NB4 (cell line): Measurements from ENCODE around the gene C5orf15.

ENCODE experiments used
- MYC ChIP-seq: IDR thresholded peaks from 2 replicates; pipeline ENCODE4 v1.6.1; 2011; ENCODE audit warnings: low read depth, low read length
- POLR2A ChIP-seq: IDR thresholded peaks from 2 replicates; pipeline ENCODE4 v1.6.1; 2011; ENCODE audit warnings: mild to moderate bottlenecking; ENCODE audit not compliant: insufficient read length; ENCODE audit errors: extremely low read depth
- TF ChIP-seq, protein P1 (sequence below): IDR thresholded peaks from one replicate; pipeline ENCODE4 v1.5.1; 2012; ENCODE audit warnings: low read depth, low read length

GRCh38 chr5:133953568-133954145 is 14.8 kb downstream of the C5orf15 start:
- TF ChIP-seq POLR2A (no peak), MYC (no peak)
- TF ChIP-seq, protein P1, sequence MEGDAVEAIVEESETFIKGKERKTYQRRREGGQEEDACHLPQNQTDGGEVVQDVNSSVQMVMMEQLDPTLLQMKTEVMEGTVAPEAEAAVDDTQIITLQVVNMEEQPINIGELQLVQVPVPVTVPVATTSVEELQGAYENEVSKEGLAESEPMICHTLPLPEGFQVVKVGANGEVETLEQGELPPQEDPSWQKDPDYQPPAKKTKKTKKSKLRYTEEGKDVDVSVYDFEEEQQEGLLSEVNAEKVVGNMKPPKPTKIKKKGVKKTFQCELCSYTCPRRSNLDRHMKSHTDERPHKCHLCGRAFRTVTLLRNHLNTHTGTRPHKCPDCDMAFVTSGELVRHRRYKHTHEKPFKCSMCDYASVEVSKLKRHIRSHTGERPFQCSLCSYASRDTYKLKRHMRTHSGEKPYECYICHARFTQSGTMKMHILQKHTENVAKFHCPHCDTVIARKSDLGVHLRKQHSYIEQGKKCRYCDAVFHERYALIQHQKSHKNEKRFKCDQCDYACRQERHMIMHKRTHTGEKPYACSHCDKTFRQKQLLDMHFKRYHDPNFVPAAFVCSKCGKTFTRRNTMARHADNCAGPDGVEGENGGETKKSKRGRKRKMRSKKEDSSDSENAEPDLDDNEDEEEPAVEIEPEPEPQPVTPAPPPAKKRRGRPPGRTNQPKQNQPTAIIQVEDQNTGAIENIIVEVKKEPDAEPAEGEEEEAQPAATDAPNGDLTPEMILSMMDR = no peak
